GM10266 (cell line): ENCODE measurements around the gene THADA.
A peak's percentile ranks its signal among the peaks of the same experiment; 100 is the strongest.

Experiments used
- DNase-seq: peaks from one replicate; pipeline ENCODE4 v3.0.0; 2012; ENCODE audit errors: extremely low spot score
- TF ChIP-seq, protein P1 (sequence below): IDR thresholded peaks from 2 replicates; pipeline ENCODE4 v1.5.1; 2012; ENCODE audit warnings: mild to moderate bottlenecking, low read depth; ENCODE audit not compliant: control insufficient read depth, insufficient read depth; ENCODE audit errors: missing control alignments

The THADA gene

DNA sequence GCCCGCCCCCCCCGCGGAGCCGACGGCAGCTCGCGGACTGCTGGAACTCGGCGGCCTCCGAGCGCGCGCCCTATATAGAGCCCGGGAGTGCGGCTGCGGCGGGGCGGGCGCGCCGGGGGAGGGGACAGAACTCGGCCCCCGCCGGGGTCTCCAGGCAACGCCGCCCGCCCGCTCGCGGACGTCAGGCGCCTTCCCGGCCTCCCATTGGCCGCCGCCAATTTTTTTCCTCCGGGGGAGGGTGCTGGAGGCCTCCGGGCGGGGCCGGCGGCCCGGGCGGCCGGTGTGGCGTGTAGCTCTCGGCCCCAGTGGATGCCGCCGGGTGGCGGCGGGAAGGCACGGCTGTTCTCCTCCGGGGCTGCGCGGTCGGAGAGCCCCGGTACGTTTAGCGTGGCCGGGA lies 369.3 kb downstream of the THADA start, which contains the start of gene ZFP36L2:
Gene ZFP36L2 (minus strand): TSS at position 49 of the 397 bp plus-strand sequence. CDS start 291 bp downstream, outside the sequence.
- DNase-seq = peak; percentile 99
- TF ChIP-seq, protein P1, sequence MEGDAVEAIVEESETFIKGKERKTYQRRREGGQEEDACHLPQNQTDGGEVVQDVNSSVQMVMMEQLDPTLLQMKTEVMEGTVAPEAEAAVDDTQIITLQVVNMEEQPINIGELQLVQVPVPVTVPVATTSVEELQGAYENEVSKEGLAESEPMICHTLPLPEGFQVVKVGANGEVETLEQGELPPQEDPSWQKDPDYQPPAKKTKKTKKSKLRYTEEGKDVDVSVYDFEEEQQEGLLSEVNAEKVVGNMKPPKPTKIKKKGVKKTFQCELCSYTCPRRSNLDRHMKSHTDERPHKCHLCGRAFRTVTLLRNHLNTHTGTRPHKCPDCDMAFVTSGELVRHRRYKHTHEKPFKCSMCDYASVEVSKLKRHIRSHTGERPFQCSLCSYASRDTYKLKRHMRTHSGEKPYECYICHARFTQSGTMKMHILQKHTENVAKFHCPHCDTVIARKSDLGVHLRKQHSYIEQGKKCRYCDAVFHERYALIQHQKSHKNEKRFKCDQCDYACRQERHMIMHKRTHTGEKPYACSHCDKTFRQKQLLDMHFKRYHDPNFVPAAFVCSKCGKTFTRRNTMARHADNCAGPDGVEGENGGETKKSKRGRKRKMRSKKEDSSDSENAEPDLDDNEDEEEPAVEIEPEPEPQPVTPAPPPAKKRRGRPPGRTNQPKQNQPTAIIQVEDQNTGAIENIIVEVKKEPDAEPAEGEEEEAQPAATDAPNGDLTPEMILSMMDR = no peak

DNA sequence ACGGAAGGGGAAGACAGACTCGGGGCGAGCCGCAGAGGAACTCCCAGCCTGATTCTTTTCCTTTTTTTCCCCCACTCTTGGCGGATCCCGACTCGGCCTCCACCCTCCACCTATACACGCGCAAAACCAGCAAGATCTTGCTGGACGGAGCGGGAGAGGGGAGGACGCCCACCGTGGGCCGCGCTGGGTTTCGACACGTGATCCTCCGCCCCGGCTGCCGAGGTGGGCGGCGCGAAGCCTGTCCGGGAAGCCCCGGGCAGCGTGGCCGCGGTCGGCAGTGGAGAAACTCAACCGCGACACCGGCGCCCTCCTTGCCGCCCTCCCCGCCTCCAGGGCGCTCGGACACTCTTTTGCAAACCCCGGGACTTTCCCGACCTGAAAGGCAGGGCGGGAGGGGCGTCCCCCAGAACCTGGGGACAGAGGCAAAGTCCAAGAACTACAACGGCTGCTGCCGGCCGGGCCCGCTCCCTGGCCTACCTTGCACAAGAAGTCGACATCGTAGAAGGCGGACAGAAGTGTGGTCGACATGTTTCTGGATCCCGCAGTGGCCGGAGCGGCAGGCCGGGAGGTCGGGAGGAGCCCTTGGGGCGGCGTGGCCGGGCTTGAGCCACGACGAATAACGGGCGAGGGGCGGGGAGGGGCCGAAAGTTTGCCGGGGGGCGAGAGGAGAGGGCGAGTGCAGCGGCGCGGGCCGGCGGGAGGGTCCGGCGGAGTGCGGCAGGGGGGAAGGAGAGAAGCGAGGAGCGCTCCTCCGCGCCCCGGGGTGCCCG lies 369.9 kb downstream of the THADA start:
- TF ChIP-seq, protein P1 = no peak
- peak; percentile 92 for DNase-seq

DNA sequence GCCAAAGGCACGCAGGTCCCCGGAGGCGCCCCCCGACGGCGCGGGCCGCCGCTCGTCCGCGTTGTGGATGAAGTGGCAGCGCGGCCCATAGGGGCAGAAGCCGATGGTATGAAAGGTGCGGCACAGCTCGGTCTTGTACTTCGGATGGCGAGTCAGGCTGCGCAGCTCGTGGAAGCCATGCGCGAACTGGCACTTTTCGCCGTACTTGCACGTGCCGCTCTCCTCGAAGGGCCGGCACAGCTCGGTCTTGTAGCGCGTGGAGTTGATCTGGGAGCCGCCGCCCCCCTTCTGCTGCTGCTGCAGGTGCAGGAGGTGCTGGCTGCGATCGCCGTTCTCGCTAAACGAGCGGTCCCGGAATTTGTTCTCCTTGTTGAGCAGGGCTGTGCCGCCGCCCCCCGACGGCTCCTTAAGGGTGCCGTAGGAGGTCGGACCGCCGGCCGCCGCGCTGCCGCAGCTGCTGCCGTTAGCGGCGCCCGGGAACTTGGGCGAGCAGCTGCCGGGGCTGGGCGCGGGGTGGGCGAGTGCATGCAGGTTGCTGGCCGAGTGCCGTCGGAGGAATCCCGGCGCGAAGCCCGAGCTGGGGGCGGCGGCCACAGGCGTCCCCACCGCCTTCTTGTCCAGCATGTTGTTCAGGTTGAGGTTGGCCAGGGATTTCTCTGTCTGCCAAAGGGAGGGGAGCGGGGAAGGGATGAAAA lies 370.6 kb downstream of the THADA start:
- no peak for DNase-seq
- TF ChIP-seq, protein P1 = peak; percentile 19

DNA sequence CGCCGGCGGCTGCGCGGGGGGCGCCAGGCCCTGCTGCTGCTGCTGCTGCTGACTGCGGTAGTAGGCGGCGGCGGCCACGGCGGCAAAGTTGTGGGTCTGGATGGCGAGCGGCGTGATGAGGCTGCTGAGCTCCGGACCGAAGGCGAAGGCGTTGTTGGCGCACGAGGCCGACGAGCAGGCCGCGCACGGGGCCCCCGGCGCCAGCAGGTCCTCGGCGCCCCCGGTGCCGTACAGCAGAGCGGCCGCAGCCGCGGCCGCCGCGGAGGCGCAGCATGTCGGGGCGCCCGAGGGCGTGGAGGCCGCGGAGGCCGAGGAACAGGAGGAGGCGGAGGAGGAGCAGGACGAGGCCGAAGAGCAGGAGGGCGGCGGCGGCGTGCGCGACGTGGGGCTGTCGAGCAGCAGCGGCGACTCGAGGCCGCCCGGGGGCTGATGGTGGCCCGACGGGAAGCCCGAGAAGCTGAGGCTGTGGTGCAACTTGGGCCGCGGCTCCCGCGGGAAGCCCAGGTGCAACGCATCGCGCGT lies 371.2 kb downstream of the THADA start:
- TF ChIP-seq, protein P1 = no peak
- peak; percentile 63 for DNase-seq

DNA sequence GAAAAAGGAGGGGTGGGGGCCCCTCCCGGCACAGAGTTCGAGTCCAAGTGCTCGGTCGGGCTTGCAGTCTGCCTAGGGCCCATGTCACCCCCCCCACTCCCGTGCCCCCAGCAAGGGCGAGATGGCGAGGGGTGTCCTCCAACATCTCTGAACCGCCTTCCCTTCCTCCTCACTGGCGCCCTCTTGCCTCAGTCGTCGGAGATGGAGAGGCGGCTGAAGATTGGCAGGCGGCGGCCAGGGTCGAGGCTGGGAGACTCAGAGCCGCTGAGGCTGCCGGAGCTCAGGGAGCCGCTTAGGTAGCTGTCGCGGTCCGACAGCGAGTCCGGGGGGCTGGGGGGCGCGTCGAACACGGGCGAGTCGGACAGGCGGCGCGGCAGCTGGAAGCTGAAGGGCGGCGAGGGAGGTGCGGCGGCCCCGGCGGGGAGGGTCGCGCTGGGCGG lies 371.7 kb downstream of the THADA start:
- no peak for DNase-seq
- TF ChIP-seq, protein P1 = peak; percentile 79

DNA sequence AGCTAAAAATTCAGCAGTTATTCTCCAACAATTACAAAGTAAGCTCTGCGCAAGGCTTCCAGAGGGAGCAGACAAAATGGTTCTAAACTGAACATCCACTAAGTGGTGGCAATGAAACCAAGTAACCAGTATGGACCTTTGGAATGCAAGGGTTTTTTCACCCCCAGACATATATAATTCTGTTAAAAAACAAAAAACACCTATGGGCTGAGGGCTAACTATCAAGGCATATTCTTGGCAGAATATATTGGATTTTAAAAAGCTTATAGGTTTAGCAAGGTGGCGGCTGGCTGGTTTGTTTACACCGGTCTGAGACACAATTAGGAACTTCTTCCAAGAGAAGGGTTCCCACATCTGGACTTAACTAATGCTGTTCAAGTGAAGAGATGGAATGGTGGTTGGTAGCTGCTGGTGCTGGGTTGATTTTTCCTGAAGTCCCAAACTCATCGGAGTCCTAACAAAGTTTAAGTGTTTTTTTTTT lies 372.3 kb downstream of the THADA start:
- no peak for DNase-seq

More for the DNA sequence above, 372.3 kb downstream of the THADA start:
- TF ChIP-seq, protein P1 = no peak
